ENCODE measurements around the gene NOVA1. TPM values are rescaled to one million over a fixed set of nuclear protein-coding genes. Genes with fewer than 3 reads are reported as not detected.
"Not testable (repeated sequence)": the region's sequence is repeated elsewhere in the genome, so short reads cannot be mapped to it uniquely, and the experiment has no call there.

The NOVA1 gene, protein sequence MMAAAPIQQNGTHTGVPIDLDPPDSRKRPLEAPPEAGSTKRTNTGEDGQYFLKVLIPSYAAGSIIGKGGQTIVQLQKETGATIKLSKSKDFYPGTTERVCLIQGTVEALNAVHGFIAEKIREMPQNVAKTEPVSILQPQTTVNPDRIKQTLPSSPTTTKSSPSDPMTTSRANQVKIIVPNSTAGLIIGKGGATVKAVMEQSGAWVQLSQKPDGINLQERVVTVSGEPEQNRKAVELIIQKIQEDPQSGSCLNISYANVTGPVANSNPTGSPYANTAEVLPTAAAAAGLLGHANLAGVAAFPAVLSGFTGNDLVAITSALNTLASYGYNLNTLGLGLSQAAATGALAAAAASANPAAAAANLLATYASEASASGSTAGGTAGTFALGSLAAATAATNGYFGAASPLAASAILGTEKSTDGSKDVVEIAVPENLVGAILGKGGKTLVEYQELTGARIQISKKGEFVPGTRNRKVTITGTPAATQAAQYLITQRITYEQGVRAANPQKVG
- under 1 TPM; 0.23 to 0.35 TPM for total RNA-seq

DNA sequence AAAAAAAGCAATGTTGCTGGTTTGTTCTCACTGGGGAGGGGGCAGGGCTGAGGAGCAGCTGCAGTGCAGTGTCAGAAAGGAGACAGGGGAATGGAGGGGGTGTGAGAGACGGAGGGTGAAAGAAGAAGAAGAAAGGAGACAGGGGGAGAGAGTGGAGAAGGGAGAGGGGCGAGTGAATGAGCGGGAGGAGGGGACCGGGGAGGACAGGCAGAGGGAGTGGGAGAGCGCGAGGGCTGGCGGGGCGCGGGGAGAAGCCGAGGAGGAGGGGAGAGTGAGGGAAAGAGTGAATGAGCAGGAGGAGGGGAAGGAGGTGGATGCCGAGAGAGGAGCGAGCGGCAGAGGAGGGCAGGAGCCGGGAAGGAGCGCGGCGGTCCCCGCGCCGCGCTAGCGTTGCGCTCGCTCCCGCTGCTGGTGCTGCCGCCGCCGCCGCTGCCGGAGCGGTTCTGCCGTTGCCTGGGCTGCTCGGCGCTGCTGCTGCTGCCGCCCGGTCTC lies at the start of gene NOVA1:
Gene NOVA1, minus strand, starts transcription at position 445 of the 492 bp plus-strand sequence. CDS start 597 bp downstream, outside the sequence.
- CTCF ChIA-PET = no interaction called here
- Mint-ChIP-seq H3K36me3 (ENCODE audit: low read depth) (peaks cover 1% of the 10 kb centered on the region), H3K27ac (no peak within 1 kb of the TSS), H3K4me3 (peak within 1 kb of the TSS; percentile 50), H3K4me1 (no peaks in the 10 kb centered on the region), H3K27me3 (peaks cover 31% of the 10 kb centered on the region), H3K9me3 (ENCODE audit: low read depth) (no peaks in the 10 kb centered on the region)
- DNase-seq (no peak), ATAC-seq (peak; percentile 49)
- intact Hi-C loops (cut with DNase I, micrococcal nuclease) = no loop called here
- POLR2A ChIA-PET = no interaction called here

DNA sequence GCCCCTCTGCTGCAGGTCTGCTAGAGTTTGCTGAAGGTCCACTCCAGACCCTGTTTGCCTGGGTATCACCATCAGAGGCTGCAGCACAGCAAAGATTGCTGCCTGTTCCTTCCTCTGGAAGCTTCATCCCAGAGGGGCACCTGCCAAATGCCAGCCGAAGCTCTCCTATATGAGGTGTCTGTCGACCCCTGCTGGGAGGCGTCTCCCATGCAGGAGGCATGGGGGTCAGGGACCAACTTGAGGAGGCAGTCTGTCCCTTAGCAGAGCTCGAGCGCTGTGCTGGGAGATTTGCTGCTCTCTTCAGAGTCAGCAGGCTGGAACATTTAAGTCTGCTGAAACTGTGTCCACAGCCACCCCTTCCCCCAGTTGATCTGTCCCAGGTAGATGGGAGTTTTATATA lies 47.2 kb upstream of the NOVA1 start:
- H3K36me3 Mint-ChIP-seq (ENCODE audit: low read depth); H3K27ac Mint-ChIP-seq; DNase-seq; ATAC-seq; POLR2A ChIA-PET; CTCF ChIA-PET; H3K4me1 Mint-ChIP-seq; H3K4me3 Mint-ChIP-seq; intact Hi-C loops (cut with DNase I, micrococcal nuclease); H3K27me3 Mint-ChIP-seq: not testable (repeated sequence)
- peaks cover 37% of the 10 kb centered on the region for H3K9me3 Mint-ChIP-seq (ENCODE audit: low read depth)

DNA sequence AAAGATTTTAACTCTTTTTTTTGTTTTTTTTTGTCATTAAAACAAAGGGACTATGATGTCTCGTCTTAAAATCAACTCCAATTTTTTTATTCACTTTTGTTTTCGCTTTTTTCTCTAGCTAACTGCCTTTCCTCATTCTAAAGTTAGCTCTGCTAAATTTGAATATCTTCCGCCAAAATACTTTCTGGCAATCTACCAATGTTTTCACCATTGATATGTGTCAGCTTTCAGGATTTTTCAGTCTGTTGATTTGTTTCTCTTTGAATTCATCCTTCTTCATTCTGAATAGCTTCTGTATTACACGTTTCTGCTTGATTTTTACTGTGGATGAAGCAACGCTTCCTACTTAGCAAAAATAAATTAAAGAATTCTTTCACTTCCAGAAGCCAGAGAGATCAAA lies 38.7 kb upstream of the NOVA1 start:
- H3K4me1 Mint-ChIP-seq = no peaks in the 10 kb centered on the region
- H3K4me3 Mint-ChIP-seq = no peak overlapping the region
- H3K9me3 Mint-ChIP-seq (ENCODE audit: low read depth) = peaks cover 10% of the 10 kb centered on the region
- ChIA-PET CTCF (no interaction called here), POLR2A (no interaction called here)
- H3K36me3 Mint-ChIP-seq (ENCODE audit: low read depth) = no peaks in the 10 kb centered on the region
- ATAC-seq (no peak), DNase-seq (no peak)
- intact Hi-C loops (cut with DNase I, micrococcal nuclease) = no loop called here
- no peak overlapping the region for H3K27ac Mint-ChIP-seq
- H3K27me3 Mint-ChIP-seq = no peaks in the 10 kb centered on the region

DNA sequence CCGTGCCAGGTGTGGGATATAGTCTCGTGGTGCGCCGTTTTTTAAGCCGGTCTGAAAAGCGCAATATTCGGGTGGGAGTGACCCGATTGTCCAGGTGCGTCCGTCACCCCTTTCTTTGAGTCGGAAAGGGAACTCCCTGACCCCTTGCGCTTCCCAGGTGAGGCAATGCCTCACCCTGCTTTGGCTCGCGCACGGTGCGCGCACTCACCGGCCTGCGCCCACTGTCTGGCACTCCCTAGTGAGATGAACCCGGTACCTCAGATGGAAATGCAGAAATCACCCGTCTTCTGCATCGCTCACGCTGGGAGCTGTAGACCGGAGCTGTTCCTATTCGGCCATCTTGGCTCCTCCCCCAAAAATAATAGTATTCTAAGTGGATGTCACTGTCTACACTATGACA lies 37.1 kb upstream of the NOVA1 start:
- ATAC-seq; H3K27ac Mint-ChIP-seq; H3K4me1 Mint-ChIP-seq; H3K36me3 Mint-ChIP-seq (ENCODE audit: low read depth); H3K9me3 Mint-ChIP-seq (ENCODE audit: low read depth); DNase-seq; H3K4me3 Mint-ChIP-seq; intact Hi-C loops (cut with DNase I, micrococcal nuclease); POLR2A ChIA-PET; H3K27me3 Mint-ChIP-seq: not testable (repeated sequence)
- CTCF ChIA-PET = interaction anchor here (0.6 kb wide), 1 partner anchor 53 kb away, joined by 3 read pairs; no protein-coding TSS in a partner anchor

DNA sequence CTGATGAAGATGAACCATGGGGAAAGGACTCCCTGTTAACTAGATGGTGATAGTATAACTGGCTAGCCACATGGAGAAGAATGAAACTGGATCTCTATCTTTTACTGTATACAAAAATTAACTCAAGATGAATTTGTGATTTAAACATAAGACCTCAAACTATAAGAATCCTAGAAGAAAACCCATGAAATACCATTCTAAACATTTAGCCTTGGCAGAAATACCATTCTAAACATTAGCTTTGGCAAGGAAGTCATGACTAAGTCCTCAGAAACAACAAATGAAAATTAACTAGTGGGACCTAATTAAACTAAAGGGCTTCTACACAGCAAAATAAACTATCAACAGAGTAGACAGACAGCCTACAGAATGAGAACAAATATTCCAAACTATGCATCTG lies 28.4 kb upstream of the NOVA1 start:
- intact Hi-C loops (cut with DNase I, micrococcal nuclease) = no loop called here
- H3K27ac Mint-ChIP-seq = no peak overlapping the region
- DNase-seq = no peak
- H3K4me3 Mint-ChIP-seq = no peak overlapping the region
- ChIA-PET CTCF (no interaction called here), POLR2A (no interaction called here)
- H3K36me3 Mint-ChIP-seq (ENCODE audit: low read depth) = no peaks in the 10 kb centered on the region
- no peaks in the 10 kb centered on the region for H3K27me3 Mint-ChIP-seq
- H3K9me3 Mint-ChIP-seq (ENCODE audit: low read depth) = peaks cover 8% of the 10 kb centered on the region
- no peaks in the 10 kb centered on the region for H3K4me1 Mint-ChIP-seq
- no peak for ATAC-seq

DNA sequence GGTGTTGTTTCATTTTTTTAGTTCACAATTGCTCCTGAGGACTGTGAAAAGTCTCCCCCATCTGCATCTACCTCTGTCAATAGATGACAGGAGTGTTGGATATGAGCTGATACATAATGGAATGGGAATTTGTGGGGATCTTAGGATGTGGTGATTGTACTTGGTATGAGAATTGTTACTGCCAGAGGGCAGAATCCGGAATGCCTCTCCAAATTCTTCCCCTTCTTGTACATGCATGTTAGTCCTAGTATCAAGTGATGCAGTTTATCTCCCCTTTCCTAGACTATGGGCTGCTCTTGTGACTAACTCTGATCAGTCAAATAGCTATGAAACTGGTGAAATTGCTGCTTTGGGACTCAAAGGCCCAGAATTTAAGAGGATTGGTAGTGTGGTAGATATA lies 24.8 kb upstream of the NOVA1 start:
- CTCF ChIA-PET = no interaction called here
- no peak for DNase-seq
- Mint-ChIP-seq H3K9me3 (ENCODE audit: low read depth) (peaks cover 11% of the 10 kb centered on the region), H3K36me3 (ENCODE audit: low read depth) (no peaks in the 10 kb centered on the region), H3K4me1 (no peaks in the 10 kb centered on the region), H3K4me3 (no peak overlapping the region), H3K27ac (no peak overlapping the region), H3K27me3 (no peaks in the 10 kb centered on the region)
- intact Hi-C loops (cut with DNase I, micrococcal nuclease) = no loop called here
- POLR2A ChIA-PET = no interaction called here
- ATAC-seq = no peak

DNA sequence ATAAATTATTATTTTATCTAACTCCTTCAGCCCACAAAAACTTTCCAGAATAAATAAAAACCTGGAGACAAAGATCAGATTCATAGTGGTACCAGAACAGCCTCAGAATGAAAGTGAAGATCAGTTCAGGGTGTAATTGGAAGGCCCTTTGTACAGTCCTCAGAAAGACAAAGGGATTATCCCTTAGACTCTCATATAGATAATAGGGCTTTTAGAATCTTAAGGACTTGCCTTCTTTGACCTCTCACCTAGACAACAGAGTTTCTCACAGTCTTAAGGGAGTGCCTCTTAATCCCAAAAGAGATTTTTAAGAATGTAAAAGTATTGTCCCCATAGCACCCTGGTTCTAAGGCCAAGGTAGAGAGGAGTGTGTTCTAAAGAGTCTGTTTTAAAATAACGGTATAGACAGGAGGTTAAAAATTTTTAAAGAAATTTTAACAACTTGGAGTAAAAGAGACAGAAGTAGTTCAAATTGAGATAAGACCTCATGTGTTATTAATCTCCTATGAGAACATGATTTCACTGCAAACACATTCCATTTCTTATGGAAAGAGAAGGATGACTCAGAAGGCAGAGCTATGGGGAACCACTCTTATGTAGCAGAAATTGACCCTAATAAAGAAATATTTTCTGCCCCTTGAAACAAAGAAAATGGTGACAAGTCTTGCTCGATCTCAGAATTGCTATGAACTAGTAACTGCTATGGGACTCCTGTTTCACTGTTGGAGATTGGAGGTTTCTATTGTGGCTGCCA lies 24.2 kb upstream of the NOVA1 start:
- H3K27ac Mint-ChIP-seq = no peak overlapping the region
- H3K27me3 Mint-ChIP-seq = no peaks in the 10 kb centered on the region
- ATAC-seq (no peak), DNase-seq (no peak)
- H3K9me3 Mint-ChIP-seq (ENCODE audit: low read depth) = peaks cover 11% of the 10 kb centered on the region
- ChIA-PET CTCF (no interaction called here), POLR2A (no interaction called here)
- H3K36me3 Mint-ChIP-seq (ENCODE audit: low read depth) = no peaks in the 10 kb centered on the region
- intact Hi-C loops (cut with DNase I, micrococcal nuclease) = no loop called here
- no peaks in the 10 kb centered on the region for H3K4me1 Mint-ChIP-seq
- no peak overlapping the region for H3K4me3 Mint-ChIP-seq

DNA sequence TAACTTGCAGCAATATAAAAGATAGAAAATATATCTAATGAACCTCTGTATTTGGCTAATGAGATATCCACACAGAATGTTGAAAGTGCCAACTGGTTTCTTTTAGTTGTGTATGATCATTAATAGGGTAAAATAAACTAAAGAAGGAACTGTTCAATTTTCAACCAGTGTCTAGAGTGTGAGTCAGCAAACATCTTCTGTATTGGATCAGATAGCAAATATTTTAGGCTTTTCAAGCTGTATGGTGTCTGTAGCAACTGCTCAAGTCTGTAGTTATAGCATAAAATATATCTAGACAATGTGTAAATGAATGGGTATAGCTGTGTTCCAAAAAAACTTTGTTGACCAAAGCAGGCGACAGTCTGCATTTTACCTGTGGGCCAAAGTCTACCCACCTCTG lies 23.5 kb upstream of the NOVA1 start:
- Mint-ChIP-seq H3K4me1 (no peaks in the 10 kb centered on the region), H3K27me3 (no peaks in the 10 kb centered on the region), H3K9me3 (ENCODE audit: low read depth) (peaks cover 11% of the 10 kb centered on the region), H3K36me3 (ENCODE audit: low read depth) (no peaks in the 10 kb centered on the region), H3K27ac (no peak overlapping the region), H3K4me3 (no peak overlapping the region)
- intact Hi-C loops (cut with DNase I, micrococcal nuclease) = no loop called here
- DNase-seq (no peak), ATAC-seq (no peak)
- ChIA-PET CTCF (no interaction called here), POLR2A (no interaction called here)

DNA sequence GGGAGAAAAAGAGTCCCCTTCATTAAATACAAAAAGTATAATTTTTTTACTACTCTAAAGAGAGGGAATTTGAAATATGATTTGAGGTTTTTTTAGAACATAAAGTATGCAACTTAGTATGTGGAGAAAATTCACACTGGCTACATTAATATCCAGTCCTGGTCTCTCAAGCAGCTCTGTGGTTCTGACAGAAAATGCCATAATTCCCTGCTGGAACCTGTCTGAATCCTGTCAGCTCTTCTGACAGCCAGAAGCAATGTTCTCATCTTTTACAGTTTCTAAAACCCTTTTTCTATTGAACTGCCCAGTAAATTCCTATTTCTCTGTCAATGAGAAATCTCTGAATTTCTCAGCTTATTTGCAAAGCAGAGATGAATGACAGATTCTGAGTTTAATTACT lies 13.4 kb upstream of the NOVA1 start:
- no peak for ATAC-seq
- Mint-ChIP-seq H3K27me3 (no peaks in the 10 kb centered on the region), H3K4me3 (no peak overlapping the region), H3K27ac (no peak overlapping the region), H3K36me3 (ENCODE audit: low read depth) (no peaks in the 10 kb centered on the region), H3K4me1 (no peaks in the 10 kb centered on the region), H3K9me3 (ENCODE audit: low read depth) (peaks cover 2% of the 10 kb centered on the region)
- no peak for DNase-seq
- POLR2A ChIA-PET = no interaction called here
- intact Hi-C loops (cut with DNase I, micrococcal nuclease) = no loop called here
- CTCF ChIA-PET = no interaction called here

DNA sequence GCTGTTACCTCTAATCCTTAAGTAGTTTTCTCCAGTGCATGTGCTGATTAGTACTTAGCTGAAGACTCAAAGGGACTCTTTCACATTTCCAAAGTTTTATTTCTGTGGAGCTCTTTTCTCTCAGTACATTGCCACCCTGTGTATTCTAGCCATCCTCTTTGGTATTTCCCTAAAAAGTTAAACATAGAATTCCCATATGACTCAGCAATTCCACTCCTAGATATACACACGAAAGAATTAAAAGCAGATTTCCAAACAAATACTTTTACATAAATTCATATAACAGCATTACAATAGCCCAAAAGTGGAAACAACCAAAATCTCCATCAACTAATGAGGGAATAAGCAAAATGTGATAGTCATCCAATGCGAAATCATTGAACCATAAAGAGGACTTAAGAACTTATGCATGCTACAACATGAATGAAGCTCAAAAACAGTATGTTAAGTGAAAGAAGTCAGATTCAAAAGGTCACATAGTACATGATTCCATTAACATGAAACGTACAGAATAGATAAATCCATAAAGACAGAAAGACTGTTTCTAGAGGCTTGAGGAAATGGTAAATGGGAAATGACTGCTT lies 9.0 kb upstream of the NOVA1 start:
- Mint-ChIP-seq H3K36me3 (ENCODE audit: low read depth) (no peaks in the 10 kb centered on the region), H3K27ac (no peak overlapping the region), H3K4me3 (no peak overlapping the region), H3K9me3 (ENCODE audit: low read depth) (peaks cover 2% of the 10 kb centered on the region), H3K4me1 (no peaks in the 10 kb centered on the region), H3K27me3 (no peaks in the 10 kb centered on the region)
- ChIA-PET CTCF (interaction anchor here (1.0 kb wide), 1 partner anchor 12 kb away, joined by 3 read pairs; no protein-coding TSS in a partner anchor), POLR2A (no interaction called here)
- ATAC-seq = no peak
- no peak for DNase-seq
- intact Hi-C loops (cut with DNase I, micrococcal nuclease) = no loop called here

DNA sequence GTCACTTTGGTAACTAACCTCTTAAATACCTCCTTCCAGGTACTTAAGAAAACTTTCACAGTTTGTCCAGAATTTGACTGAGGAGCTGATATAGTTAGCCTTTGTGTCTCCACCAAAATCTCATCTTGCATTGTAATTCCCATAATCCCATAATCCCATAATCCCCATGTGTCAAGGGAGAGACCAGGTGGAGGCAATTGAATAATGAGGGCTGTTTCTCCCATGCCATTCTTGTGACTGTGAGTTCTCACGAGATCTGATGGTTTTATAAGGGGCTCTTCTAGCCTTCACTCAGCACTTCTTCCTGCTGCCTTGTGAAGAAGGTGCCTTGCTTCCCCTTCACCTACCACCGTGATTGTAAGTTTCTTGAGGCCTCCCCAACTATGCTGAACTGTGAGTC lies 7.8 kb upstream of the NOVA1 start:
- Mint-ChIP-seq H3K4me1 (no peaks in the 10 kb centered on the region), H3K27me3 (no peaks in the 10 kb centered on the region), H3K9me3 (ENCODE audit: low read depth) (peaks cover 2% of the 10 kb centered on the region), H3K27ac (no peak overlapping the region), H3K4me3 (no peak overlapping the region), H3K36me3 (ENCODE audit: low read depth) (no peaks in the 10 kb centered on the region)
- DNase-seq (no peak), ATAC-seq (no peak)
- CTCF ChIA-PET = interaction anchor here (1.0 kb wide), 1 partner anchor 11 kb away, joined by 3 read pairs; no protein-coding TSS in a partner anchor
- POLR2A ChIA-PET = interaction anchor here (0.6 kb wide), 1 partner anchor 1038 kb away, joined by 8 read pairs; no protein-coding TSS in a partner anchor
- intact Hi-C loops (cut with DNase I, micrococcal nuclease) = no loop called here

Data from activated CD4-positive, alpha-beta T cell treated with anti-CD3 and anti-CD28 coated beads for 36 hours (primary cell).